GM23248 (cell line): ENCODE measurements around the gene STEEP1.

Experiments
- EZH2 ChIP-seq: fragments of 200-600 bp; sonication (generic); IDR thresholded peaks from 2 replicates; pipeline ENCODE4 v1.6.1; 2018; ENCODE audit warnings: antibody characterized with exemption, mild to moderate bottlenecking; ENCODE audit not compliant: insufficient read depth, poor library complexity, severe bottlenecking
- EZH2phosphoT487 ChIP-seq: fragments of 200-600 bp; sonication (generic); IDR thresholded peaks from 2 replicates; pipeline ENCODE4 v1.6.1; 2018; ENCODE audit warnings: antibody characterized with exemption, moderate library complexity, mild to moderate bottlenecking, low read depth; ENCODE audit not compliant: insufficient read depth

- TF ChIP-seq EZH2 (no peak), EZH2phosphoT487 (no peak)
Observed at GRCh38 chrX:119565107-119565663, at the start of gene STEEP1.
